HCT116 (cell line): ENCODE results near the gene COL15A1. TPM values are rescaled to one million over a fixed set of nuclear protein-coding genes. Genes with fewer than 3 reads are reported as not detected.

Experiments used
- ATAC-seq: fragments of 200-7000 bp; cut with Tn5 transposase; 2 replicates; pipeline ENCODE4 v1.9.1; 2020; ENCODE audit warnings: mild to moderate bottlenecking, moderate library complexity
- BruUV-seq: library from RNA; stranded (reverse); fragments of 400-500 nt; replicated peaks from 2 replicates; lab custom pipeline; 2021; lab: Mats Ljungman, UMichigan
- CTCF ChIA-PET: fragments of 300-600 bp; sonication (Branson Sonifier 250); formaldehyde crosslinking; loops from one replicate; lab custom pipeline; 2021; ENCODE audit warnings: antibody characterized with exemption; lab: Charles Lee
- POLR2A ChIA-PET: fragments of 300-600, 350-600 bp; sonication (Branson Sonifier 250); formaldehyde crosslinking; loops from one replicate; lab custom pipeline; 2021; ENCODE audit warnings: antibody characterized with exemption; lab: Charles Lee
- RAD21 ChIA-PET, 2 experiments: fragments of 300-600 bp; sonication (Branson Sonifier 250); formaldehyde crosslinking; loops; one replicate each; lab custom pipeline; 2023; ENCODE audit warnings: low total read pairs in 2 of 2; ENCODE audit not compliant: uncharacterized antibody in 2 of 2, unreplicated experiment in 2 of 2, low non-redundant PET in 1 of 2; lab: Charles Lee
- DNase-seq: peaks from one replicate; pipeline ENCODE4 v3.0.0-alpha.2; 2010; ENCODE audit warnings: low read depth, low spot score
- H2AFZ ChIP-seq: fragments of 200-600 bp; shearing (Covaris generic), sonication (generic); 2 replicates; pipeline ENCODE4 v1.6.1; 2017; ENCODE audit warnings: low read depth, mixed run types, mixed read lengths, antibody characterized with exemption, low read length; ENCODE audit not compliant: poor library complexity, severe bottlenecking
- H3K27ac ChIP-seq: 2 replicates; pipeline ENCODE4 v1.5.1; 2012; ENCODE audit warnings: low read depth, low read length
- H3K27me3 ChIP-seq: fragments of 200-600 bp; sonication (generic); 2 replicates; pipeline ENCODE4 v1.6.1; 2016; ENCODE audit warnings: mixed run types, low read length, mixed read lengths; ENCODE audit not compliant: insufficient read depth
- H3K36me3 ChIP-seq, 2 experiments: fragments of 200-500 bp in 1 of 2; fragments of 200-600 bp in 1 of 2; sonication (Bioruptor generic) in 1 of 2; sonication (generic) in 1 of 2; 2 replicates each; pipeline versions ENCODE4 v1.5.1 to v1.6.1; 2014 to 2016; ENCODE audit warnings: low read length in 2 of 2, inconsistent platforms in 1 of 2, mixed read lengths in 1 of 2, mixed run types in 1 of 2; ENCODE audit not compliant: insufficient read depth in 2 of 2, control insufficient read depth in 1 of 2
- H3K4me1 ChIP-seq, 2 experiments: fragments of 200-600 bp in 1 of 2; sonication (generic) in 1 of 2; 2 replicates each; pipeline versions ENCODE4 v1.5.1 to v1.6.1; 2012 to 2017; ENCODE audit warnings: low read length in 2 of 2, inconsistent platforms in 1 of 2, mild to moderate bottlenecking in 1 of 2, mixed read lengths in 1 of 2, mixed run types in 1 of 2, moderate library complexity in 1 of 2; ENCODE audit not compliant: insufficient read depth in 2 of 2, control insufficient read depth in 1 of 2
- H3K4me2 ChIP-seq: fragments of 200-600 bp; sonication (generic); 2 replicates; pipeline ENCODE4 v1.6.1; 2017; ENCODE audit warnings: mixed run types, low read length, mixed read lengths
- H3K4me3 ChIP-seq, 2 experiments: fragments of 200-600 bp in 1 of 2; sonication (generic) in 1 of 2; replicated peaks in 1 of 2; 2 replicates each; pipeline ENCODE4 v1.5.1; 2011 to 2016; ENCODE audit warnings: low read length in 2 of 2, control low read depth in 1 of 2, low read depth in 1 of 2, mild to moderate bottlenecking in 1 of 2, mixed read lengths in 1 of 2, mixed run types in 1 of 2
- H3K79me2 ChIP-seq: fragments of 200-600 bp; sonication (generic); 2 replicates; pipeline ENCODE4 v1.6.1; 2017; ENCODE audit warnings: mild to moderate bottlenecking, mixed run types, low read length, moderate library complexity, mixed read lengths; ENCODE audit not compliant: insufficient read depth
- H3K9ac ChIP-seq: fragments of 200-600 bp; sonication (generic); 2 replicates; pipeline ENCODE4 v1.6.1; 2016; ENCODE audit warnings: low read length, mixed read lengths
- H3K9me2 ChIP-seq: fragments of 200-600 bp; sonication (generic), shearing (Covaris generic); 2 replicates; pipeline ENCODE4 v1.6.1; 2017; ENCODE audit warnings: mixed run types, mild to moderate bottlenecking, moderate library complexity; ENCODE audit not compliant: insufficient read depth
- H3K9me3 ChIP-seq, 2 experiments: fragments of 200-500 bp in 1 of 2; fragments of 200-600 bp in 1 of 2; sonication (Bioruptor generic) in 1 of 2; sonication (generic) in 1 of 2; 2 replicates each; pipeline ENCODE4 v1.6.1; 2014 to 2017; ENCODE audit warnings: low read length in 2 of 2, mixed read lengths in 2 of 2, inconsistent platforms in 1 of 2, low read depth in 1 of 2, mild to moderate bottlenecking in 1 of 2, mixed run types in 1 of 2, moderate library complexity in 1 of 2; ENCODE audit not compliant: control insufficient read depth in 1 of 2, insufficient read depth in 1 of 2
- H4K20me1 ChIP-seq: fragments of 200-600 bp; sonication (generic), shearing (Covaris generic); 2 replicates; pipeline ENCODE4 v1.6.1; 2017; ENCODE audit warnings: mixed run types, mild to moderate bottlenecking, moderate library complexity; ENCODE audit not compliant: insufficient read depth
- ELF1 ChIP-seq: IDR thresholded peaks from 2 replicates; pipeline ENCODE4 v1.6.1; 2012; ENCODE audit warnings: low read depth, borderline replicate concordance
- EZH2phosphoT487 ChIP-seq: fragments of 200-600 bp; IDR thresholded peaks from 2 replicates; pipeline ENCODE4 v1.6.1; 2018; ENCODE audit warnings: antibody characterized with exemption, borderline replicate concordance
- FOSL1 ChIP-seq: IDR thresholded peaks from 2 replicates; pipeline ENCODE4 v1.6.1; 2012; ENCODE audit warnings: low read depth
- POLR2AphosphoS5 ChIP-seq: IDR thresholded peaks from 2 replicates; pipeline ENCODE4 v1.6.1; 2011; ENCODE audit warnings: mild to moderate bottlenecking, low read depth, low read length, moderate library complexity
- SIN3A ChIP-seq: IDR thresholded peaks from 2 replicates; pipeline ENCODE4 v1.6.1; 2012; ENCODE audit warnings: low read depth
- TCF7L2 ChIP-seq: IDR thresholded peaks from 2 replicates; pipeline ENCODE4 v1.7.0; 2011; ENCODE audit warnings: borderline replicate concordance, inconsistent platforms; ENCODE audit not compliant: insufficient read depth, insufficient read length; ENCODE audit errors: extremely low read depth
- ZNF274 ChIP-seq: fragments of 200-500 bp; sonication (Bioruptor generic); IDR thresholded peaks from 2 replicates; pipeline ENCODE4 v1.6.1; 2014; ENCODE audit warnings: mild to moderate bottlenecking, low read depth, low read length, inconsistent platforms
- intact Hi-C: fragments of 100-400 bp; cut with micrococcal nuclease; formaldehyde crosslinking; loops from 2 replicates; pipeline ENCODE4 v1.10.0; 2022
- total RNA-seq: library from RNA; stranded (reverse); gene quantifications from one replicate; pipeline ENCODE4 v1.2.1, GENCODE V29; 2021; ENCODE audit not compliant: unreplicated experiment
- TF ChIP-seq, protein P1 (sequence below): IDR thresholded peaks from 2 replicates; pipeline ENCODE4 v1.6.1; 2012; ENCODE audit warnings: low read depth
- TF ChIP-seq, protein P2 (sequence below): IDR thresholded peaks from 2 replicates; pipeline ENCODE4 v1.6.1; 2012

COL15A1 gene
- total RNA-seq, 1 experiment from 2014 or later: 0.15 TPM

DNA sequence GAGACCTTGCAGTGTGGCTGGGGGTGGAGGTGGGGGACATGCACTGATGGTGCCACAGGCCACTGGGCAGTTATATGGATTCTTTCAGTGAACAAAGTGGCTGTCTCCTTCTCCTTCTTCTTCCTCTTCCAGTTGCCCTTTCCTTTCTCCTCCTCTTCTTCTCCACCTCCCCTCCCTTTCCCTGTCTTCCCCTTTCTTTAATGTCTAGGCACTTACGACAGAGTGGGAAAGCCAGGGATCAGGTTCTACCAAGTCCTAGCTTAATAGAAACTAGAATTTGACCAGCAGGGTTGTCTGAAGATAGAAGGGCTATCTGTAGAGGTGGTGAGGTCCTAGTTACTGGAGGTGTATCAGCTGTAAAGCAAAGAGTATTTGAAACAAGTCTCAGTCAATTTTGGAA, 62.8 kb downstream of the COL15A1 start:
- TF ChIP-seq POLR2AphosphoS5 (no peak), ZNF274 (no peak), FOSL1 (no peak)
- Histone ChIP-seq H2AFZ (no peak overlapping the region), H3K4me2 (no peak overlapping the region), H3K79me2 (no peaks in the 10 kb centered on the region), H3K4me1 (no peaks in the 10 kb centered on the region), H3K27me3 (peaks cover 6% of the 10 kb centered on the region; the same call in 1 of the 2 replicates), H3K9me2 (no peaks in the 10 kb centered on the region), H4K20me1 (no peaks in the 10 kb centered on the region), H3K9ac (no peak overlapping the region), H3K9me3 (peaks cover 0 to 7% of the 10 kb centered on the region in 2 experiments; a peak in 1 of 4 replicates), H3K4me3 (no peak overlapping the region), H3K36me3 (no peaks in the 10 kb centered on the region), H3K27ac (no peak overlapping the region)
- CTCF ChIA-PET: interaction anchor here (1.0 kb wide), 1 partner anchor 9 kb away, joined by 3 read pairs; no protein-coding TSS in a partner anchor
- no TSS peak for BruUV-seq
- intact Hi-C loops: no loop called here
- RAD21 ChIA-PET: no interaction called here
- no peak for DNase-seq
- no peak for ATAC-seq
- POLR2A ChIA-PET: no interaction called here

DNA sequence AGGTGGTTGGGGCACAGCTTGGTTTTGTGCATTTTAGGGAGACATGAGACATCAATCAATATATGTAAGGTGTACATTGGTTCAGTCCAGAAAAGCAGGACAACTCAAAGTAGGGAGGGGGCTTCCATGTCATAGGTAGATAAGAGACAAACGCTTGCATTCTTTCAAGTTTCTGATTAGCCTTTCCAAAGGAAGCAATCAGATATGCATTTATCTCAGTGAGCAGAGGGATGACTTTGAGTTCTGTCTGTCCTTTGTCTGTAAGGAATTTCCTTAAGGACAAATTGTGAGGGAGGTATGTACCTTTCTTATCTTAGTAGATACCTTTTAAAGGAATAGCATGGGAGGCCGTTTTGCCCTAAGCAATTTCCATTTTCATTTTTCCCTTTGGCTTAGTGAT, 63.3 kb downstream of the COL15A1 start:
- Histone ChIP-seq H3K4me2 (no peak overlapping the region), H3K27ac (no peak overlapping the region), H3K9me3 (peaks cover 0 to 8% of the 10 kb centered on the region in 2 experiments; a peak in 1 of 4 replicates), H3K27me3 (peaks cover 6% of the 10 kb centered on the region; the same call in 1 of the 2 replicates), H3K9ac (no peak overlapping the region), H3K4me3 (no peak overlapping the region), H3K4me1 (no peaks in the 10 kb centered on the region), H3K9me2 (no peaks in the 10 kb centered on the region), H4K20me1 (no peaks in the 10 kb centered on the region), H3K36me3 (no peaks in the 10 kb centered on the region), H3K79me2 (no peaks in the 10 kb centered on the region), H2AFZ (no peak overlapping the region)
- no TSS peak for BruUV-seq
- intact Hi-C loops: no loop called here
- ChIA-PET POLR2A (no interaction called here), CTCF (no interaction called here), RAD21 (no interaction called here)
- DNase-seq: no peak
- no peak for ATAC-seq
- TF ChIP-seq, protein P1, sequence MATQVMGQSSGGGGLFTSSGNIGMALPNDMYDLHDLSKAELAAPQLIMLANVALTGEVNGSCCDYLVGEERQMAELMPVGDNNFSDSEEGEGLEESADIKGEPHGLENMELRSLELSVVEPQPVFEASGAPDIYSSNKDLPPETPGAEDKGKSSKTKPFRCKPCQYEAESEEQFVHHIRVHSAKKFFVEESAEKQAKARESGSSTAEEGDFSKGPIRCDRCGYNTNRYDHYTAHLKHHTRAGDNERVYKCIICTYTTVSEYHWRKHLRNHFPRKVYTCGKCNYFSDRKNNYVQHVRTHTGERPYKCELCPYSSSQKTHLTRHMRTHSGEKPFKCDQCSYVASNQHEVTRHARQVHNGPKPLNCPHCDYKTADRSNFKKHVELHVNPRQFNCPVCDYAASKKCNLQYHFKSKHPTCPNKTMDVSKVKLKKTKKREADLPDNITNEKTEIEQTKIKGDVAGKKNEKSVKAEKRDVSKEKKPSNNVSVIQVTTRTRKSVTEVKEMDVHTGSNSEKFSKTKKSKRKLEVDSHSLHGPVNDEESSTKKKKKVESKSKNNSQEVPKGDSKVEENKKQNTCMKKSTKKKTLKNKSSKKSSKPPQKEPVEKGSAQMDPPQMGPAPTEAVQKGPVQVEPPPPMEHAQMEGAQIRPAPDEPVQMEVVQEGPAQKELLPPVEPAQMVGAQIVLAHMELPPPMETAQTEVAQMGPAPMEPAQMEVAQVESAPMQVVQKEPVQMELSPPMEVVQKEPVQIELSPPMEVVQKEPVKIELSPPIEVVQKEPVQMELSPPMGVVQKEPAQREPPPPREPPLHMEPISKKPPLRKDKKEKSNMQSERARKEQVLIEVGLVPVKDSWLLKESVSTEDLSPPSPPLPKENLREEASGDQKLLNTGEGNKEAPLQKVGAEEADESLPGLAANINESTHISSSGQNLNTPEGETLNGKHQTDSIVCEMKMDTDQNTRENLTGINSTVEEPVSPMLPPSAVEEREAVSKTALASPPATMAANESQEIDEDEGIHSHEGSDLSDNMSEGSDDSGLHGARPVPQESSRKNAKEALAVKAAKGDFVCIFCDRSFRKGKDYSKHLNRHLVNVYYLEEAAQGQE: no peak
- TF ChIP-seq ELF1: no peak
- TF ChIP-seq, protein P2, sequence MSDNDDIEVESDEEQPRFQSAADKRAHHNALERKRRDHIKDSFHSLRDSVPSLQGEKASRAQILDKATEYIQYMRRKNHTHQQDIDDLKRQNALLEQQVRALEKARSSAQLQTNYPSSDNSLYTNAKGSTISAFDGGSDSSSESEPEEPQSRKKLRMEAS: no peak
- TF ChIP-seq SIN3A: no peak
- no peak for TF ChIP-seq EZH2phosphoT487
- no peak for TF ChIP-seq TCF7L2
- TF ChIP-seq, all 23 proteins: peak for 0
